Measurements from ENCODE around the gene IER3IP1.
A peak's percentile ranks its signal among the peaks of the same experiment; 100 is the strongest.

IER3IP1 gene

DNA sequence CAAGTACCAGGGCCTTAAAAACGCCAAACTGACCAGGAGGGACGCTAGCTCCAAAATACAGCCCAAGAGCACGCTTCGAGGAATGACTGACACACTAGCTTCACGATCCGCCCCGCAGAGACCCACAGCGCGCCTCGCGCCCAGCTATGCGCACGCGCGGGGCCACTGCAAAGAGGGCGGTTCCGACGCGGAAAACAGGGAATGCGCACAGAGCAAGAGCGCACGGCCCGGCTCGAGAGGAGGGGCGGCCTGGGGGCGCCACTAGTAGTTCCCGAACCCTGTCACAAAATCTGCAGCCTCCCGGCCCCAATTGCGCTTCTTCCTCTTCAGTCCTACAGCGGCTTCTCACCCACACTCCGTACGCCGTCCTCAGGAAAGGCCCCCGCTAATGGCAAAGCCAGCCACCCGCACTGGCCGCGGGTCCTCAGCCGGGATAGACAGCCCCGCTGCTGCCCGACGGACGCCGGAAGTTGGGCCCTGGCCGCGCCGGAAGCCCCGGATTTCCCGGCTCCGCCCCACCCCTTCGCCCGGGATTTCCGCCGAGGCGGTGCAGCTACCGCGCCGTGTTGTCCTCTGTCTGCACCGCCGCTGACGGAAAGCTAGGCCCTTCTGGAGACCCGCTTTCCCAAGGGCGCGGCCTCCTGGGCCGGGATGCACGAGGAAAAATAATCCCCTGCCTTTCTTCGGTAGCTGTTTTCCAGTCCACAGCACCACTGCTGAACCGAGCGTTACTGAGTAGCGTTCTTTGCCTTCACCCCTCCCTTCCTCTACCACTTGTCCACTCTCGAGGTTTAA is 25.9 kb downstream of the IER3IP1 start, which contains the start of gene HDHD2:
TSS of gene HDHD2 (minus strand) at position 472 of the 795 bp plus-strand sequence. CDS start 14,061 bp downstream, outside the sequence.
- Histone ChIP-seq H3K4me1 (ENCODE audit: low read length) (peaks cover 15% of the 10 kb centered on the region), H2AFZ (ENCODE audit: low read depth, low read length) (peak within 1 kb of the TSS; percentile 97), H3K4me3 (ENCODE audit: low read length) (peak within 1 kb of the TSS; percentile 81), H4K20me1 (ENCODE audit: insufficient read depth, low read length) (peaks cover 4% of the 10 kb centered on the region; the same call in 1 of the 2 replicates), H3K27ac (ENCODE audit: low read length) (peak within 1 kb of the TSS; percentile 73), H3K9me3 (ENCODE audit: insufficient read depth, low read length) (no peaks in the 10 kb centered on the region), H3K27me3 (ENCODE audit: low read depth, low read length) (no peaks in the 10 kb centered on the region), H3K79me2 (ENCODE audit: low read length) (peaks cover 49% of the 10 kb centered on the region), H3K9ac (ENCODE audit: low read length) (peak within 1 kb of the TSS; percentile 89), H3K4me2 (ENCODE audit: low read length) (peak within 1 kb of the TSS; percentile 97), H3K36me3 (replicated peaks; ENCODE audit: low read depth, low read length) (peaks cover 26% of the 10 kb centered on the region)
- TF ChIP-seq, protein P1, sequence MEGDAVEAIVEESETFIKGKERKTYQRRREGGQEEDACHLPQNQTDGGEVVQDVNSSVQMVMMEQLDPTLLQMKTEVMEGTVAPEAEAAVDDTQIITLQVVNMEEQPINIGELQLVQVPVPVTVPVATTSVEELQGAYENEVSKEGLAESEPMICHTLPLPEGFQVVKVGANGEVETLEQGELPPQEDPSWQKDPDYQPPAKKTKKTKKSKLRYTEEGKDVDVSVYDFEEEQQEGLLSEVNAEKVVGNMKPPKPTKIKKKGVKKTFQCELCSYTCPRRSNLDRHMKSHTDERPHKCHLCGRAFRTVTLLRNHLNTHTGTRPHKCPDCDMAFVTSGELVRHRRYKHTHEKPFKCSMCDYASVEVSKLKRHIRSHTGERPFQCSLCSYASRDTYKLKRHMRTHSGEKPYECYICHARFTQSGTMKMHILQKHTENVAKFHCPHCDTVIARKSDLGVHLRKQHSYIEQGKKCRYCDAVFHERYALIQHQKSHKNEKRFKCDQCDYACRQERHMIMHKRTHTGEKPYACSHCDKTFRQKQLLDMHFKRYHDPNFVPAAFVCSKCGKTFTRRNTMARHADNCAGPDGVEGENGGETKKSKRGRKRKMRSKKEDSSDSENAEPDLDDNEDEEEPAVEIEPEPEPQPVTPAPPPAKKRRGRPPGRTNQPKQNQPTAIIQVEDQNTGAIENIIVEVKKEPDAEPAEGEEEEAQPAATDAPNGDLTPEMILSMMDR (IDR thresholded peaks at IDR 0.05; ENCODE audit: low read depth, low read length) = no peak
- TF ChIP-seq EZH2phosphoT487 (IDR thresholded peaks at IDR 0.05; ENCODE audit: low read depth) = no peak

DNA sequence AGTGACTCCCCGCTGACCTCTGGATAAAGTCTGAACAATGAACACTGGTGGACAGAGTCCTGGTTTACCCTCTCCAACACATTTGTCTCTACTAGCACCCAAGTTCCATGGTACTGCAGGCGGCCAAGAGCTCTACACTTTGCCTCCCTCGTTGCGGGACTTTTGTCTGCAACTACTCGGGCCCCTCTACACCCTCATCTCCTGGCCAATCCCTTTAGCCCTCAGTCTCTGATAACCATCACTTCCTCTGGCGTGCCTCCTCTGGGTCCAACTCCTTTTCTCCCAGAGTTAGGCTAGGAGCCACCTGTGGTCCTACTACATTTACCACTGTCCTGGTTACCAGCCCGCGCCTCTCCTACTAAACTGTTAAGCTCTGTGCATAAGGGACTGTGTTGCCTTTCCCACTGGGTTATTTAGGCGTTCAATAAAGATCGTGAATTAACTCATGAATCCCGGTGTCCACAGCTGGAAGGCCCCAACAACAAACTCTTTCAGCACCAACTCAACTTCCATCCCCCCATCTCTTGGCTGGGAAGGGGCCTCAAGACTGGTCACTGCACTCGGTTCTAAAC is 26.6 kb downstream of the IER3IP1 start:
- TF ChIP-seq, protein P1 (IDR thresholded peaks at IDR 0.05; ENCODE audit: low read depth, low read length) = no peak
- no peak for TF ChIP-seq EZH2phosphoT487 (IDR thresholded peaks at IDR 0.05; ENCODE audit: low read depth)
- Histone ChIP-seq H3K9me3 (ENCODE audit: insufficient read depth, low read length) (no peaks in the 10 kb centered on the region), H3K27me3 (ENCODE audit: low read depth, low read length) (no peaks in the 10 kb centered on the region), H2AFZ (ENCODE audit: low read depth, low read length) (peak overlapping the region; percentile 87), H3K4me1 (ENCODE audit: low read length) (peaks cover 15% of the 10 kb centered on the region), H3K79me2 (ENCODE audit: low read length) (peaks cover 55% of the 10 kb centered on the region), H3K4me3 (ENCODE audit: low read length) (peak overlapping the region; percentile 81), H4K20me1 (ENCODE audit: insufficient read depth, low read length) (peaks cover 8% of the 10 kb centered on the region; the same call in 1 of the 2 replicates), H3K27ac (ENCODE audit: low read length) (peak overlapping the region; percentile 73), H3K36me3 (replicated peaks; ENCODE audit: low read depth, low read length) (peaks cover 20% of the 10 kb centered on the region), H3K9ac (ENCODE audit: low read length) (peak overlapping the region; percentile 89), H3K4me2 (ENCODE audit: low read length) (peak overlapping the region; percentile 97)

DNA sequence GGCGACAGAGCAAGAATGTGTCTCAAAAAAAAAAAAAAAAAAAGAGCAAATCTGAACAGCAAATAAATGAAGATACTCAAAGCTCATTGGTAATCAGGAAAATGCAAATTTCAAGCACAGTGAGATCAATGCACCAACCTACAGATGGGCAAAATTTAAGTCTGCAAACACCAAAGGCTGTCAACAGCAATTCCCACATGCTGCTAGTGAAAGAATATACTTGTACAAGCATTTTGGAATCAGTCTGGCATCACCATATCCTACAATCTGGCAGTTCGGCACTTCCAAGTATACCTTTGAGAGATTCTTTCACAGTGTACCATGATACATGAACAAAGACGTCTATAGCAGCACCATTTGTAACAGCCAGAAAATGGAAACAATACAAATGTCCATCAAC is 30.0 kb downstream of the IER3IP1 start:
- peaks cover 12% of the 10 kb centered on the region for H3K4me1 ChIP-seq (ENCODE audit: low read length)
- peaks cover 20% of the 10 kb centered on the region; the same call in 1 of the 2 replicates for H4K20me1 ChIP-seq (ENCODE audit: insufficient read depth, low read length)
- no peak overlapping the region for H3K4me2 ChIP-seq (ENCODE audit: low read length)
- peaks cover 14% of the 10 kb centered on the region for H3K36me3 ChIP-seq (replicated peaks; ENCODE audit: low read depth, low read length)
- H3K4me3 ChIP-seq (ENCODE audit: low read length) = no peak overlapping the region
- H3K27me3 ChIP-seq (ENCODE audit: low read depth, low read length) = no peaks in the 10 kb centered on the region
- no peak overlapping the region for H3K9ac ChIP-seq (ENCODE audit: low read length)
- H3K79me2 ChIP-seq (ENCODE audit: low read length) = peaks cover 83% of the 10 kb centered on the region
- TF ChIP-seq, protein P1 (IDR thresholded peaks at IDR 0.05; ENCODE audit: low read depth, low read length) = no peak
- no peak for TF ChIP-seq EZH2phosphoT487 (IDR thresholded peaks at IDR 0.05; ENCODE audit: low read depth)
- no peak overlapping the region for H3K27ac ChIP-seq (ENCODE audit: low read length)
- H3K9me3 ChIP-seq (ENCODE audit: insufficient read depth, low read length) = no peaks in the 10 kb centered on the region
- no peak overlapping the region for H2AFZ ChIP-seq (ENCODE audit: low read depth, low read length)

DNA sequence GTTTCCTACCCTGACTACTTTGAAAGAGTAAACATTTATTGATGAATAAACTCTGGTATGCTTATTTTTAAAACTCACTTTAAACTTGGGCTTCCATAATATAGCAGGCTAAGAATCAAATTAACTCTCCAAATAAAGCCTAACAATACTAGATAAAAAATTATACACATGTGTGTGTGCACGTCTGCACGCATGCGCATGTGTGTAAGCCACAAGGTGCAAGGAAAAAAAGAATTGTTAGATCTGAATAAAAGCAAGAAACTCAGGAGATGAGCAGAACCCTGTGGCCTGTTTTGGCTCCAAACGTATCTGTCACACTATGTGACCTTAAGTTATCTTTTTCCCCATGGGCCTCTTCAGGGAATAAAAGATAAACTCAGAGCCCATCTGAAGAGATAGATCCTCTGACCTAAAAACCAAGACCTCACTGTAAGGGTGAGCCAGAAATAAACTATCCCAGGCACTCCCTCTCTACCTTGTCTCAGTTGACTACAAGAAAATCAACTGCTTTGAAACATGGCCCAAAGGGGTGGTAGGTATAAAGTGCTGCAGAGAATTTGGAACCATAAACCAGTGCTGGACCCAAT is 32.2 kb downstream of the IER3IP1 start:
- Histone ChIP-seq H3K36me3 (replicated peaks; ENCODE audit: low read depth, low read length) (peaks cover 14% of the 10 kb centered on the region), H3K4me3 (ENCODE audit: low read length) (no peak overlapping the region), H3K4me2 (ENCODE audit: low read length) (no peak overlapping the region), H3K79me2 (ENCODE audit: low read length) (peaks cover 85% of the 10 kb centered on the region), H3K9me3 (ENCODE audit: insufficient read depth, low read length) (no peaks in the 10 kb centered on the region), H3K9ac (ENCODE audit: low read length) (no peak overlapping the region), H3K4me1 (ENCODE audit: low read length) (peaks cover 2% of the 10 kb centered on the region; the same call in 1 of the 2 replicates), H2AFZ (ENCODE audit: low read depth, low read length) (no peak overlapping the region), H3K27me3 (ENCODE audit: low read depth, low read length) (no peaks in the 10 kb centered on the region), H3K27ac (ENCODE audit: low read length) (no peak overlapping the region), H4K20me1 (ENCODE audit: insufficient read depth, low read length) (peaks cover 23% of the 10 kb centered on the region; the same call in 1 of the 2 replicates)
- TF ChIP-seq, protein P1 (IDR thresholded peaks at IDR 0.05; ENCODE audit: low read depth, low read length) = no peak
- no peak for TF ChIP-seq EZH2phosphoT487 (IDR thresholded peaks at IDR 0.05; ENCODE audit: low read depth)
